Measurements from ENCODE around the gene MED25. TPM values are rescaled to one million over a fixed set of nuclear protein-coding genes. Genes with fewer than 3 reads are reported as not detected.

Gene MED25
- polyA plus RNA-seq, 1 donor from 2014 or later = 18.9 TPM

- TF ChIP-seq SMC3 (conservative IDR thresholded peaks at IDR 0.05; ENCODE audit: poor library complexity) (no peak), MXI1 (conservative IDR thresholded peaks at IDR 0.05; ENCODE audit: poor library complexity, severe bottlenecking) (no peak), RAD21 (conservative IDR thresholded peaks at IDR 0.05) (no peak), POLR2AphosphoS5 (IDR thresholded peaks at IDR 0.05) (no peak), EP300 (conservative IDR thresholded peaks at IDR 0.05; ENCODE audit: poor library complexity, severe bottlenecking) (no peak), TAF1 (IDR thresholded peaks at IDR 0.05; ENCODE audit: low read depth) (no peak), CTCF (IDR thresholded peaks at IDR 0.05; ENCODE audit: poor library complexity, severe bottlenecking) (no peak)
- TF ChIP-seq, protein P1, sequence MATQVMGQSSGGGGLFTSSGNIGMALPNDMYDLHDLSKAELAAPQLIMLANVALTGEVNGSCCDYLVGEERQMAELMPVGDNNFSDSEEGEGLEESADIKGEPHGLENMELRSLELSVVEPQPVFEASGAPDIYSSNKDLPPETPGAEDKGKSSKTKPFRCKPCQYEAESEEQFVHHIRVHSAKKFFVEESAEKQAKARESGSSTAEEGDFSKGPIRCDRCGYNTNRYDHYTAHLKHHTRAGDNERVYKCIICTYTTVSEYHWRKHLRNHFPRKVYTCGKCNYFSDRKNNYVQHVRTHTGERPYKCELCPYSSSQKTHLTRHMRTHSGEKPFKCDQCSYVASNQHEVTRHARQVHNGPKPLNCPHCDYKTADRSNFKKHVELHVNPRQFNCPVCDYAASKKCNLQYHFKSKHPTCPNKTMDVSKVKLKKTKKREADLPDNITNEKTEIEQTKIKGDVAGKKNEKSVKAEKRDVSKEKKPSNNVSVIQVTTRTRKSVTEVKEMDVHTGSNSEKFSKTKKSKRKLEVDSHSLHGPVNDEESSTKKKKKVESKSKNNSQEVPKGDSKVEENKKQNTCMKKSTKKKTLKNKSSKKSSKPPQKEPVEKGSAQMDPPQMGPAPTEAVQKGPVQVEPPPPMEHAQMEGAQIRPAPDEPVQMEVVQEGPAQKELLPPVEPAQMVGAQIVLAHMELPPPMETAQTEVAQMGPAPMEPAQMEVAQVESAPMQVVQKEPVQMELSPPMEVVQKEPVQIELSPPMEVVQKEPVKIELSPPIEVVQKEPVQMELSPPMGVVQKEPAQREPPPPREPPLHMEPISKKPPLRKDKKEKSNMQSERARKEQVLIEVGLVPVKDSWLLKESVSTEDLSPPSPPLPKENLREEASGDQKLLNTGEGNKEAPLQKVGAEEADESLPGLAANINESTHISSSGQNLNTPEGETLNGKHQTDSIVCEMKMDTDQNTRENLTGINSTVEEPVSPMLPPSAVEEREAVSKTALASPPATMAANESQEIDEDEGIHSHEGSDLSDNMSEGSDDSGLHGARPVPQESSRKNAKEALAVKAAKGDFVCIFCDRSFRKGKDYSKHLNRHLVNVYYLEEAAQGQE (IDR thresholded peaks at IDR 0.05; ENCODE audit: borderline replicate concordance) = no peak
- Histone ChIP-seq H3F3A (ENCODE audit: insufficient read depth, low read length, poor library complexity, severe bottlenecking) (no peaks in the 10 kb centered on the region), H3K36me3 (ENCODE audit: insufficient read depth, low read length) (no peaks in the 10 kb centered on the region), H3K9ac (ENCODE audit: low read length) (no peak overlapping the region), H3K4me2 (ENCODE audit: low read length) (no peak overlapping the region), H3K4me3 (ENCODE audit: low read length) (no peak overlapping the region), H3K9me3 (ENCODE audit: low read length) (no peaks in the 10 kb centered on the region), H4K20me1 (ENCODE audit: insufficient read depth) (no peaks in the 10 kb centered on the region), H3K27ac (ENCODE audit: low read length) (no peak overlapping the region), H3K79me2 (replicated peaks; ENCODE audit: insufficient read depth, low read length) (peaks cover 4% of the 10 kb centered on the region), H3K9me2 (ENCODE audit: insufficient read depth, low read length) (no peaks in the 10 kb centered on the region), H2AFZ (ENCODE audit: low read depth, low read length) (no peak overlapping the region), H3K27me3 (ENCODE audit: insufficient read depth, low read depth, low read length) (no peaks in the 10 kb centered on the region)
Measured at GRCh38 chr19:49773663-49774350, 44.3 kb upstream of the MED25 start.

DNA sequence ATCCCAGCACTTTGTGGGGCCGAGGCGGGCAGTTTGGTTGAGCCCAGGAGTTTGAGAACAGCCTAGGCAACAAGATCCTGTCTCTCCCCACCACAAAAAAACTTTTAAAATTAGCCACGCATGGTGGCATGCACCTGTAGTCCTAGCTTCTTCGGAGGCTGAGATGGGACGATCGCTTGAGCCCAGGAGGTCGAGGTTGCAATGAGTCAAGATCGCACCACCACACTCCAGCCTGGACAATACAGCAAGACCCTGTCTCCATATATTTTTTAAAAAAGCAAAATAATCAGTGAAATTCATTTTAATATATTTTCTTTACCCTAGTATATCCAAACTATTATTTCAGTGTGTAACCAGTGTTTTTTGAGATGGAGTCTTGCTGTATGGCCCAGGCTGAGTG is 43.1 kb upstream of the MED25 start:
- Histone ChIP-seq H3K27me3 (ENCODE audit: insufficient read depth, low read depth, low read length) (no peaks in the 10 kb centered on the region), H3K9me2 (ENCODE audit: insufficient read depth, low read length) (no peaks in the 10 kb centered on the region), H3K4me2 (ENCODE audit: low read length) (no peak overlapping the region), H4K20me1 (ENCODE audit: insufficient read depth) (no peaks in the 10 kb centered on the region), H2AFZ (ENCODE audit: low read depth, low read length) (no peak overlapping the region), H3K9ac (ENCODE audit: low read length) (no peak overlapping the region), H3K4me3 (ENCODE audit: low read length) (no peak overlapping the region), H3K27ac (ENCODE audit: low read length) (no peak overlapping the region), H3F3A (ENCODE audit: insufficient read depth, low read length, poor library complexity, severe bottlenecking) (no peaks in the 10 kb centered on the region), H3K79me2 (replicated peaks; ENCODE audit: insufficient read depth, low read length) (peaks cover 4% of the 10 kb centered on the region), H3K9me3 (ENCODE audit: low read length) (no peaks in the 10 kb centered on the region), H3K36me3 (ENCODE audit: insufficient read depth, low read length) (no peaks in the 10 kb centered on the region)
- TF ChIP-seq POLR2AphosphoS5 (IDR thresholded peaks at IDR 0.05) (no peak), EP300 (conservative IDR thresholded peaks at IDR 0.05; ENCODE audit: poor library complexity, severe bottlenecking) (no peak), EZH2 (IDR thresholded peaks at IDR 0.05; ENCODE audit: borderline replicate concordance, insufficient read depth, low read length, poor library complexity, severe bottlenecking) (no peak), SMC3 (conservative IDR thresholded peaks at IDR 0.05; ENCODE audit: poor library complexity) (no peak), CTCF (IDR thresholded peaks at IDR 0.05; ENCODE audit: poor library complexity, severe bottlenecking) (no peak), MXI1 (conservative IDR thresholded peaks at IDR 0.05; ENCODE audit: poor library complexity, severe bottlenecking) (no peak), RAD21 (conservative IDR thresholded peaks at IDR 0.05) (no peak), TAF1 (IDR thresholded peaks at IDR 0.05; ENCODE audit: low read depth) (no peak)
- TF ChIP-seq, protein P1 (IDR thresholded peaks at IDR 0.05; ENCODE audit: borderline replicate concordance) = no peak
